NB4 (cell line): ENCODE measurements around the gene CPE.

Experiments used
- MYC ChIP-seq: IDR thresholded peaks from 2 replicates; pipeline ENCODE4 v1.6.1; 2011; ENCODE audit warnings: low read depth, low read length
- POLR2A ChIP-seq: IDR thresholded peaks from 2 replicates; pipeline ENCODE4 v1.6.1; 2011; ENCODE audit warnings: mild to moderate bottlenecking; ENCODE audit not compliant: insufficient read length; ENCODE audit errors: extremely low read depth
- TF ChIP-seq, protein P1 (sequence below): IDR thresholded peaks from one replicate; pipeline ENCODE4 v1.5.1; 2012; ENCODE audit warnings: low read depth, low read length
- TF ChIP-seq, protein P2 (sequence below): IDR thresholded peaks from 2 replicates; pipeline ENCODE4 v1.6.1; 2011; ENCODE audit warnings: low read depth, low read length

DNA sequence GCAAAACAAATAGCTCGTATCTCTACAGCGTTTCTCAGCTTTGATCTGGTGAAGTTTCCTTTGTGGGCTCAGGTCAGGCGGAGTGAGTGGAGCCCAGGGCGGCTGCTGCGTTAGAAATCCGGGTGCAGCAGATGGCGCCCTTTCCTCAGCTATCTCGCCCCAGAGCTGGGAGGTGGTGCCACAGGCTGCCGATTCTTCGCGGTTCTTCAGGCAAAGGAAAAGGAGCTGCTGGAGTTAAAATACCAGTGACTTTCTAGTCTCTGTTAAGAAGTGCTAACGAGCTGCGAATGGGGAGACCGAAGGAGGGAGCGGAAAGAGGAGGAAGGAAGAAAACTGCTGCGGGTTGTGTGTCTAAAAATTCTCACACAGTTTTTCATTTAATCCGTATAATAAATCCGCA lies 114.6 kb downstream of the CPE start:
- TF ChIP-seq, protein P1, sequence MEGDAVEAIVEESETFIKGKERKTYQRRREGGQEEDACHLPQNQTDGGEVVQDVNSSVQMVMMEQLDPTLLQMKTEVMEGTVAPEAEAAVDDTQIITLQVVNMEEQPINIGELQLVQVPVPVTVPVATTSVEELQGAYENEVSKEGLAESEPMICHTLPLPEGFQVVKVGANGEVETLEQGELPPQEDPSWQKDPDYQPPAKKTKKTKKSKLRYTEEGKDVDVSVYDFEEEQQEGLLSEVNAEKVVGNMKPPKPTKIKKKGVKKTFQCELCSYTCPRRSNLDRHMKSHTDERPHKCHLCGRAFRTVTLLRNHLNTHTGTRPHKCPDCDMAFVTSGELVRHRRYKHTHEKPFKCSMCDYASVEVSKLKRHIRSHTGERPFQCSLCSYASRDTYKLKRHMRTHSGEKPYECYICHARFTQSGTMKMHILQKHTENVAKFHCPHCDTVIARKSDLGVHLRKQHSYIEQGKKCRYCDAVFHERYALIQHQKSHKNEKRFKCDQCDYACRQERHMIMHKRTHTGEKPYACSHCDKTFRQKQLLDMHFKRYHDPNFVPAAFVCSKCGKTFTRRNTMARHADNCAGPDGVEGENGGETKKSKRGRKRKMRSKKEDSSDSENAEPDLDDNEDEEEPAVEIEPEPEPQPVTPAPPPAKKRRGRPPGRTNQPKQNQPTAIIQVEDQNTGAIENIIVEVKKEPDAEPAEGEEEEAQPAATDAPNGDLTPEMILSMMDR = peak; percentile 65
- TF ChIP-seq POLR2A (no peak), MYC (no peak)
- TF ChIP-seq, protein P2, sequence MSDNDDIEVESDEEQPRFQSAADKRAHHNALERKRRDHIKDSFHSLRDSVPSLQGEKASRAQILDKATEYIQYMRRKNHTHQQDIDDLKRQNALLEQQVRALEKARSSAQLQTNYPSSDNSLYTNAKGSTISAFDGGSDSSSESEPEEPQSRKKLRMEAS = no peak
